GM13977 (cell line): ENCODE data around the gene JPT1.

Source experiments
- DNase-seq: peaks from one replicate; pipeline ENCODE4 v3.0.0; 2012; ENCODE audit warnings: low spot score
- in situ Hi-C: fragments of 300-500 bp; cut with MboI; formaldehyde crosslinking; loops from one replicate; pipeline ENCODE4 v1.12.0; 2022; ENCODE audit warnings: low sequenced_read_pairs, low pct_unique_long_range_greater_than_20kb, mixed read lengths, inconsistent platforms; ENCODE audit not compliant: unreplicated experiment
- TF ChIP-seq, protein P1 (sequence below): IDR thresholded peaks from 2 replicates; pipeline ENCODE4 v1.5.1; 2012; ENCODE audit warnings: mild to moderate bottlenecking, control low read depth; ENCODE audit not compliant: insufficient read depth; ENCODE audit errors: extremely low read depth, missing control alignments

The JPT1 gene

DNA sequence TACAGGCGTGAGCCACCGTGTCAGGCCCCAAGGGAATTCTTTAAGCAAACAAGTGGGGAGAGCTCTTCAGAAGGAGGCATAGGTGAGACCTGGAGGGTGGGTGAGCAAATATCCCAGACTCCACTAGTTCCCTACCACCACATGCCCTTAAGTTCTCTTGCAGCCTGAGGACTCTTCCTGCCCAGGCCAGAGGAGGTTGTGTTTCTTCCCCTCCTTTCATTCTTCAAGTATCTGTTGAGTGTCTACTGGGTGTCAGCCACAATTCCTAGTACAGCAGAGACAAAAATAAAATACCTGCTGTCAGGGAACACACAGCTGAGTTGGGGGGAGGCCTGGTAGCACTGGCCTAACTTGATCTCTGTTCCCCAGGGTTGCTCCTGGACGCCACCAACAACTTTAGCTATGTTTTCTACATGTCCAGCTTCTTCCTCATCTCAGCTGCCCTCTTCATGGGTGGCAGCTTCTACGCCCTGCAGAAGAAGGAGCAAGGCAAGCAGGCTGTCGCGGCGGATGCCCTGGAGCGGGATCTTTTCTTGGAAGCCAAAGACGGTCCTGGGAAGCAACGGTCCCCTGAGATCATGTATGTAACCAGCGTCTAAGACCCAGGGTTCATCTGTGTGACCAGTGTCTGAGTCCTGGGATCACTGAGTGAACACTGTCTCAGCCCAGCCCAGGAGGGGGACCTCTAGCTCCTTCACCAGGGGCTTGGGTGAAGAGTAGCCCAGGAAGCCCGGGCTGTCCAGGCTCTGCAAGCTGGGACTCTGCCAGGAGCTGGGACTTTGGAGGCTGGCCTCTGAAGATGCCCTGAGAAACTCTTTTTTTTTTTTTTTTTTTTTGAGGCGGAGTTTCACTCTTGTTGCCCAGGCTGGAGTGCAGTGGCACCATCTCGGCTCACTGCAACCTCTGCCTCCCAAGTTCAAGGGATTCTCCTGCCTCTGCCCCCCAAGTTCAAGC lies 50.4 kb downstream of the JPT1 start:
- no peak for DNase-seq
- in situ Hi-C loops = no loop called here
- TF ChIP-seq, protein P1, sequence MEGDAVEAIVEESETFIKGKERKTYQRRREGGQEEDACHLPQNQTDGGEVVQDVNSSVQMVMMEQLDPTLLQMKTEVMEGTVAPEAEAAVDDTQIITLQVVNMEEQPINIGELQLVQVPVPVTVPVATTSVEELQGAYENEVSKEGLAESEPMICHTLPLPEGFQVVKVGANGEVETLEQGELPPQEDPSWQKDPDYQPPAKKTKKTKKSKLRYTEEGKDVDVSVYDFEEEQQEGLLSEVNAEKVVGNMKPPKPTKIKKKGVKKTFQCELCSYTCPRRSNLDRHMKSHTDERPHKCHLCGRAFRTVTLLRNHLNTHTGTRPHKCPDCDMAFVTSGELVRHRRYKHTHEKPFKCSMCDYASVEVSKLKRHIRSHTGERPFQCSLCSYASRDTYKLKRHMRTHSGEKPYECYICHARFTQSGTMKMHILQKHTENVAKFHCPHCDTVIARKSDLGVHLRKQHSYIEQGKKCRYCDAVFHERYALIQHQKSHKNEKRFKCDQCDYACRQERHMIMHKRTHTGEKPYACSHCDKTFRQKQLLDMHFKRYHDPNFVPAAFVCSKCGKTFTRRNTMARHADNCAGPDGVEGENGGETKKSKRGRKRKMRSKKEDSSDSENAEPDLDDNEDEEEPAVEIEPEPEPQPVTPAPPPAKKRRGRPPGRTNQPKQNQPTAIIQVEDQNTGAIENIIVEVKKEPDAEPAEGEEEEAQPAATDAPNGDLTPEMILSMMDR = no peak

DNA sequence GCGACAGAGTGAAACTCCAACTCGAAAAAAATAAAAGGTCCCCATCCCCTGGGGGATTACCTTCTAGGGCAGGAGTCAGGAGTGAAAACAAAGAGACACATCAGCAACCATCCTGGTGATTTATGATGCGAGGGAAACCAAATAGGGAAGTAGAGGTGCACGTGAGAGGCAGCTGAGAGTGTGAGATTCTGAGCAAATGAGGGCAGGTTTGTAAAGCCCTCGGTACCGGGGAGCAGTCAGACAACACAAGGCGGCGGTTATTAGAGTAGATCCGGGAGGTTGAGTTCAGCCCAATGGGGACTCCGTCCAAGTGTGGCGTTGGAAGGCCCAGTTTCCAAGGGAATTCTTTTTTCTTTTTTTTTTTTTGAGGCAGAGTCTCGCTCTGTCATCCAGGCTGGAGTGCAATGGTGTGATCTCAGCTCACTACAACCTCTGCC lies 51.9 kb downstream of the JPT1 start:
- in situ Hi-C loops = no loop called here
- TF ChIP-seq, protein P1 = no peak
- DNase-seq = peak; percentile 70

DNA sequence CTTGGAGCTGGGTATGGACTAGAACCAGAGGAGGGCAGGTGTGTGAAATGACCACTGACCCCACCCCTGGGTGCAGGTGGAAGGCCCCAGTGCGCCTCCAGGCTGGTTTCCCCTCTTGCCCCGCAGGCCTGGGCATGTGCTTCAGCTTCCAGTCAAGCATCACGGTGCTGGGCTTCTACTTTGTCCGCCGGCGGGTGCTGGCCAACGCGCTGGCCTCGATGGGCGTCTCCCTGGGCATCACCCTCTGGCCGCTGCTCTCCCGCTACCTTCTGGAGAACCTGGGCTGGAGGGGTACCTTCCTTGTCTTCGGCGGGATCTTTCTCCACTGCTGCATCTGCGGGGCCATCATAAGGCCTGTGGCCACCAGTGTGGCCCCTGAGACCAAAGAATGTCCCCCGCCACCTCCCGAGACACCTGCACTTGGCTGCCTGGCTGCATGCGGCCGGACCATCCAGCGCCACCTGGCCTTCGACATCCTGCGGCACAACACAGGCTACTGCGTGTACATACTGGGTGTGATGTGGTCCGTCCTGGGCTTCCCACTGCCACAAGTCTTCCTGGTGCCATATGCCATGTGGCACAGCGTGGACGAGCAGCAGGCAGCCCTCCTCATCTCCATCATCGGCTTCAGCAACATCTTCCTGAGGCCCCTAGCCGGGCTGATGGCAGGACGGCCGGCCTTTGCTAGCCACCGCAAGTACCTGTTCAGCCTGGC lies 54.3 kb downstream of the JPT1 start:
- in situ Hi-C loops = no loop called here
- TF ChIP-seq, protein P1 = no peak
- DNase-seq = no peak

DNA sequence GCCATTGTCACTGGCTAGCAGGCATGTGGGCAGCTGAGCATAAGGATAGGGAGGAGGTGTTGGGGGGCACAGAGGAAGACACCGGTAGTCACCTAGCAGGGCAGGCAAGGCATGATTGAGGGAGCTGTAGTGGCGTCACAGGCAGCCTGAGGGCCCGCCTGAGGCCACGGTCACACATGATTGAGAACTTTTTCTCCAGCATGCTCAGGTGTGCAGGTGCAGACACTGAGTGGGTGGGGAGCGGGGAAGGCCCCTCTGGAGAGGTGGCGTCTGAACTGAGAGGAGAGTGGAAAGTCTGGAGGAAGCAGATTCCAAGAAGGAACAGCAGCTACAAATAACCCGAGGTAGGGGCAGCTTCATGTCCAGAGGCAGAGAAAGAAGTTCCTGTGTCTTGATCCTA lies 55.5 kb downstream of the JPT1 start:
- no peak for DNase-seq
- TF ChIP-seq, protein P1 = no peak
- in situ Hi-C loops = no loop called here

DNA sequence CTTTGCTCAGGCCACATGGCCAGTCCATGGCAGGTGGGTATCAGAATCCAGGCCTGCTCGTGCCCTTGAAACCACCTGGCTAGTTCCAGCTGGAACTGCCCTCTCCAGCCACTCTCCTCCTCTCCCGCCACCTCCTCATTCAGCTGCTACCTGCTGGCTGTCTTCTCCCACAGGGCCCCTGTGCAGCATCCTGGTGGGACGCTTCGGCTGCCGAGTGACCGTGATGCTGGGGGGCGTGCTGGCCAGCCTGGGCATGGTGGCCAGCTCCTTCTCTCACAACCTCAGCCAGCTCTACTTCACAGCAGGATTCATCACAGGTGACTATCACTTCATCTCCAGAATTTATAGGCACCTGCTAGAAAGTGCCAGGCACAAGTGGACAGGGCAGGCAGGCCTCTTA lies 56.4 kb downstream of the JPT1 start:
- in situ Hi-C loops = no loop called here
- no peak for DNase-seq
- TF ChIP-seq, protein P1 = no peak

DNA sequence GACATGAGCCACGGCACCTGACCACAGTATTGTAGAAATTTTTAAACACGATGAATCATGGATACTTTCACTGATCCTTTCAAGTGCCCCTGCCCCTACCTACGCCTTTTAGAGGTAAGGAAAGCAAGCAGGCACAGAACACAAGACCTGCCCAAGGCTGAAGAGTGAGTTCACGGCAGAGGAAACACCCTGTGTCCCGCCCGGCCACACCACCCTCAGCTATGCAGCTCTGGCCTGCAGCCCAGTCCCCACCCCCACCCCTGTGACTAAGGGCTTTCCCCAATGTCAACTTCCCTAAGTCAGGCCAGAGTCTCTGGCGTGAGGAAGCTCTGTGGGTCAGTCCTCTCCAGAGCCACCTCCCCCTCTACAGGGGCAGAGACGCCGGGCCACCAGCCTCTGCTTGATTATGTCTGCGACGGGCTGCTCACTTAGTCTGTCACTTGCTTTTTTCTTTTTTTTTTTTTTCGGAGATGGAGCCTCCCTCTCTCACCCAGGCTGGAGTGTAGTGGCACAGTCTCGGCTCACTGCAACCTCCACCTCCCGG lies 58.2 kb downstream of the JPT1 start:
- DNase-seq = no peak

More for the DNA sequence above, 58.2 kb downstream of the JPT1 start:
- in situ Hi-C loops = no loop called here
- TF ChIP-seq, protein P1 = no peak
